GM21825 (cell line): ENCODE results near the gene RAI2.
A peak's percentile ranks its signal among the peaks of the same experiment; 100 is the strongest.
"Not testable (repeated sequence)": the region's sequence is repeated elsewhere in the genome, so short reads cannot be mapped to it uniquely, and the experiment has no call there.

Experiments
- ATAC-seq: cut with Tn5 transposase; IDR thresholded peaks from one replicate; pipeline ENCODE4 v1.9.1; 2021; ENCODE audit warnings: mild to moderate bottlenecking, moderate library complexity; ENCODE audit not compliant: unreplicated experiment

The RAI2 gene

GRCh38 chrX:17787557-17787956 is 73.5 kb downstream of the RAI2 start:
- ATAC-seq, result no peak

GRCh38 chrX:17786554-17787347 is 74.3 kb downstream of the RAI2 start:
- not testable (repeated sequence) for ATAC-seq

- no peak for ATAC-seq
These were observed 81.7 kb downstream of the RAI2 start for GRCh38 chrX:17779434-17779833.

- ATAC-seq, result no peak
These were observed 82.1 kb downstream of the RAI2 start for GRCh38 chrX:17778997-17779396.

- no peak for ATAC-seq
These were observed 87.0 kb downstream of the RAI2 start for GRCh38 chrX:17774053-17774452.

GRCh38 chrX:17773221-17773876 is 87.7 kb downstream of the RAI2 start:
- ATAC-seq, result no peak

- ATAC-seq, result no peak
These were observed 91.3 kb downstream of the RAI2 start for GRCh38 chrX:17769701-17770269.

- ATAC-seq, result no peak
These were observed 92.1 kb downstream of the RAI2 start for GRCh38 chrX:17768997-17769396.

GRCh38 chrX:17767734-17768133 is 93.4 kb downstream of the RAI2 start:
- ATAC-seq, result no peak

- ATAC-seq, result no peak
These were observed 101.1 kb downstream of the RAI2 start for GRCh38 chrX:17759990-17760389.

- peak; percentile 81 for ATAC-seq
These were observed 102.7 kb downstream of the RAI2 start for GRCh38 chrX:17758382-17758781.

GRCh38 chrX:17750436-17750835 is 110.7 kb downstream of the RAI2 start:
- ATAC-seq, result no peak
